NCI-H510A treated with DMSO at 0.1 percent for 48 hours (cell line): ENCODE measurements around the gene SOWAHB.

Experiments used
- DNase-seq: peaks from one replicate; lab custom pipeline; 2025; lab: John Stamatoyannopoulos, UW

The SOWAHB gene

DNA sequence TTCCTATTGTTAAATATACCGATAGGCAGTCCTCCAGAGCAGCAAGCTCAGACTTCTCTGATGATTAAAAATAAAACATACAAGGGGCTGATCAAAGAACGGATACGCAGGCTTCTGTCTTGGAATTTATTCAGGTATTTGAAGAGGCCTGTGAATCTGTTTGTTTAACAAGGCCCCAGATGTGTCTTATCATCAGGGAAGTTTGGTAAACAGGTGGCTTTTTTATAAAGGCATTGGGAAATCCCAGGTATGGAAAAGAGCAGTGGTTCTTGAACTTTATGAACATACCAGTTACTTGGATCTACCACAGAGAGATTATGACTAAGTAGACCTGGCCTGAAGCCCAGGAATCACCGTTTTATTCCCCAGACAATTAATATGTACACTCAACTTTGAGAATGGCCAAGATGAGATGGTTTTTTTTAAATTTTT is 47.9 kb downstream of the SOWAHB start:
- DNase-seq, result no peak
